HUDEP-2 (cell line): ENCODE measurements around the gene CCDC92B.
"Not testable (repeated sequence)": the region's sequence is repeated elsewhere in the genome, so short reads cannot be mapped to it uniquely, and the experiment has no call there.

Experiments used
- DNase-seq, 76 experiments: peaks; one replicate each; lab custom pipeline; 2025; ENCODE audit not compliant: unreplicated experiment in 76 of 76; lab: John Stamatoyannopoulos, UW

Gene CCDC92B

DNA sequence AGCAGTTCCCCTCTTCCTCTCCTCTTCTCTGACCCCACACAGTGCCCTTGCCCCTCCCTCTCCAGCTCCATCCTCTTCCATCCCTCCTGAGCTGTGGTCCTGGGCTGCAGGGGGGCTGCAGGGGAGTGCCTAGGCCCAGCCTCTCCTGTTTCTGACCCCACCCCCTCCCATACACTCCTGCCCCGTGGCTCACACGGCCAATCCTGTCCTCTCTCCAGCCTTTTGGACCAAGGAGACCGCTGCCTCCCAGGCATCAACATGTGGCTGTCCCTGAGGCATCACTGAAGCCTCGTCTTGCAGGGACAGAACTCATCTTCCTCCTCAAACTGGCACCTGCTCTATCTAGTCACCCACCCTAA is 44.6 kb downstream of the CCDC92B start:
- no peak for DNase-seq

DNA sequence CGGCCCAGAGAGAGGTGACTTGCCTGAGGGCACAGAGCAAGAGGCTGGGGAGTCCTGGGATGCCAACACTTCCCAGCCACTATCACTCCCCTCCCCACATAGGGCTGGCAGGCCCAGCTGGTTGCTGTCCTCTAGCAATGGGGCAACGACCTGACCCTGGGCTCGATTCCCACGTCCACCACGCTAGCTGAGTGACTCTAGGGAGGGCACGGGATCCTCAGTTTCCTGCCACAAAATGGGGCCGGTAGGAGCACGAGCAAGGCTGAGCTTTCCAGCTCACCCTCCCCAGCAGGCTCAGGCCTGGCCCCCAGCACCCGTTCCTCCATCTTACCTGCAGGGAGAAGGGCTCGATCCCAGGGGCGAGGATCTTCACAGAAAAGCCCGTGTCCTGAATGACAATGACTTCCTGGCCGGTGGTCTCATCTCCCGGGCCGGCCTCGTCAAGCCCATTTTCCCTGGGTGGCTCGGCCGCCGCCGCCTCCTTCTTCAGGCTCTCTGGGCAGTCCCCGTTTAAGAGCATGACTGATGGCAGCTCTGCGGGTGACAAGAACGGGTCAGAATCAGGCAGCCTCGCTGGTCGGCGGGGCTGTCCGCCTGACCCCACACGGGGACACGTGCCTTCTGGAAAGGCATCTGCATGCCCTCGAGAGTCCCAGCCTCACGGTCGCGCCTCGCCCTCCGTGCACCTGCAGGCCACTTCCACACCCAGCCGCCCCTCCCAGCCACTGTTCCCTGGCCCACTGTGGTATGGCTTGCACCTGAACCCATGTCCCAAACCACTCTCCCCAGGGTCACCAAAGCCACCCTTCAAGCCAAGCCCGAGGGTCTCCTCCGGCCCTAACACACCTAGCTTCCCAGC is 45.2 kb downstream of the CCDC92B start:
- no peak for DNase-seq

DNA sequence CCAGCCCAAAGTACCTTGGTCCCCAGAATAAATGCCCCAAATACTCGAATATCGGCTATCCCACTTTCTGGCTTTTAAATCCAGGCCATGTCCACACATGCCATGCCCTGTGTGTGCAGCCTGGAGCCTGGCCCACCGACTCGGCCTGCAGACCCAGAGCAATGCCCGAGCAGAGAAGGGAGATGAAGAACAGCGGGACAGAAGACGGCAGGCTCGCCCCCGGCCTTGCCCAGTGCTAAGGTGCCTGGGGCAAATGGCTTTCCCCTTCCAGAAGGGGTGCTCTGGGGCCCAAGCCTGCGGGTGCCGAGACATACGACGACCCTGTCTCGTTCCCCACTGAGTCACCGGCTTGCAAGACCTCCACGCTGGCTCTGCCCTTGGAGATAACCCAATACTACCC is 45.8 kb downstream of the CCDC92B start:
- no peak for DNase-seq

DNA sequence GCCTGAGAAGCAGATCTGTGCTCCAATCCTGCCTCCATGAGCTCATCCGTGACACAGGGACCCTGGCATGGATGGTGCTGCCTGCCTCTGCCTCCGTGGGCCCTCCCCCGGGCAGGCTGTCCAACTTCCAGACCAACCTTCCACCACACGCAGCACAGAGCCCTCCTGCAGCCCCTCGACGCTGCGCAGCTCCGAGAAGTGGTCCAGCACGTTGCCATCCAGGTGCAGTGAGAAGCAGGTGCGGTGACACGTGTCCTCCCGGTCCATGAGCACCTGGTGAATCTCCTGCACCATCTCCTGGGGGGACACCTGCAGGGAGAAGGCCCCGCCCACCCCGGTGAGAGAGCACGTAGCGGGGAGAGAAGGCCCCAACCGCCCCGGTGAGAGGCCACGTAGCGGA is 46.3 kb downstream of the CCDC92B start:
- DNase-seq = no peak

DNA sequence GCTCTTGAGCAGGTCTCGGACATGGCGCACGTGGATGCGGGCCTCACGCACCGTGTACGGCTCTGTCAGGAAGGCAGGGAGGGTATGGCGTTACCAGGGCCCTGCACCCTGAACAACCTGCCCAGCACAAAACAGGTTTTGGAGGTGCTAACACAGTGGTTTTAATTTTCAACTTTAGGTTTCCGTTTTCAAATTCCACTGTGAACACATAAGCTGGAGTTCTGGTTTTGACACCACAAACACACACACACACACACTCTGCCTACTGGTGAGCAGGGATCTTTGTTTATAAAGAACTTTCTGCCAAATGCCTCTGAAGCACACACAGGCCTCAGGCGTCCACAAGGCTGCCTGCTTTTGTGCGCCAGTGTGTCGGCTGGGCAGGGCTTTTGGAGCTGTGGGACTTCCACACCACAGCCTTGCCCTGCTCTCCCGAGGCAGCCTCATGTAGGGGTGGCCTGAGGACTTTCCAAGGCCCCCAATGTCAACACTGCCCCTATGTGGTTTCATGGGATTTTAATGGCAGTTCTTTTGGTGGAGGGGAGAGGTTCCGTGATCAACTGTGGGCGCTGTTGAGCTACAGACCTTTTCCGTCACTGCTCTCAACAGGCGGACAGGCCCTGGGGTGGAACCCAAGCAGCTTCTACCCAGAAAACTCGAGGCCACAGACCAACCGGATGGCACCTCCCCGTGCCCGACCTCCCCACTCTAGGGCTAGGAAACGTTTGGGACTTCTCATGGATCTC is 47.3 kb downstream of the CCDC92B start:
- no peak for DNase-seq

DNA sequence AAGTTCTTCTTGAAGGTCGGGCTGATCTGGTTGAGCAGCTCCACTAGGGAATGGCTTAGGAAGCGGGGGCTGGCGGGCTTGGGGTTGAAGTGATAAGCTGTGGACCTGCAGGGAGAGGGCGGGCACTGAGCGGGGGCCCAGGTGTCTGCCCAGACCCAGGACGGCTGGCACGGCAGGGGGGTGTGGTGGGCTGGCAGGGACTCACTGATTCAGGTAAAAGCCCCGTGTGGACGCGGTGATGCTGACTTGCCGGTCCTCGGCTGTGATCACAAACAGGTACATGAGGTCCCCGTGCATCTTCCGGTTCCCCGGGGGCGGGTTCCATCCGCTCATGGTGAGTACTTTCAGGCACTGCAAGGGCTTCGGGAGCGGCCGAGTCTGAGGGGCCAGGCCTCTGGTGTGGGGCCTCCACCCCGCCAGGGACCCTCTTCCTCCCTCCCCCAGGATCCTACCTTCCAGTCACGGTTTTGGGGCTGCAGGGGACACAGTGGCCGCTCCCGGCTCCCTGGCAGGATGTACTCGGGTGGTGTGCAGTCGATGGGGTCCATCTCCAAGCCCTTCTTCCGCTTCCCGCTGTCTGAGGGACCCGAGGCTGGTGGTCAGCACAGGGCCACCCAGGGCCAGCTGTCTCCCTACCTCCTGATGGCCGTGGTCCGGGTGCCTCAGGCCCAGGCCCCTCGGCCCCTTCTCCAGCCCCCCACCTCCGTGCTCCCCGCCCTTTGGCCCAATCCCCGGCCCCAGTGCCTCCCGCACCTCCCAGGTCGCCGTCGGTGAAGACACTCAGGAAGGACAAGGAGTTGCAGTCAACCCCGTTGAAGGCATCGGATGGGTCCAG is 48.1 kb downstream of the CCDC92B start:
- no peak for DNase-seq

DNA sequence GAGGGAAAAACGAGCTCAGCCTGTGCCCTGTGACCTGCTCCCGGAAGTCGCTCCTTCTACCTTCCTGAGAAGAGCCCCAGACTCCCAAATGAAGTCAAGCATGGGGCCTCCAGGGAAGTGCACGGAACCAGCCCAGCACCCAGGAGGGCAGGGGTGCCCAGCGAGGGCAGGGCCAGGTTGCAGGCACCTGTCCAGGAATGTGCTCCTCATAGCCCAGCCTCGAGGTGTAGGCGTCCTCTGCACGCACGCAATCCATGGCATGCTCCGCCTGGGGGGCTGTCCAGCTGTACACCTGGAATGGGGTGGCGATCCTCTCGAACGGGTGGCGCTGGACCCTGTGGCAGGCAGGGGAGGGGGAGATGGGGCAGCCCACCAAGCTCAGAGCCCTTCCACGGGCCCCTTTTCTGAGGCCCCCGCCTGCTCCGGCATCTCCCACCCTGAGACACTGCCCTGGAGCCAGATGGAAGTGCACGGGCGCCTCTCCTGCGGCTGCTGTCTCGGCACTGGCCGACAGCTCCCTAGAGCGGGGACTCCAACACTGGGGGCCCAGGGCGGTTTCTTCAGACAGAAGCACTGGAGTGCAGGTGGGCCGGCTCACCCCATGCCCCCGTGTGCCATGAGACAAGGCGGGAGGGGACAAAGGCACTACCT is 48.8 kb downstream of the CCDC92B start:
- DNase-seq = no peak

DNA sequence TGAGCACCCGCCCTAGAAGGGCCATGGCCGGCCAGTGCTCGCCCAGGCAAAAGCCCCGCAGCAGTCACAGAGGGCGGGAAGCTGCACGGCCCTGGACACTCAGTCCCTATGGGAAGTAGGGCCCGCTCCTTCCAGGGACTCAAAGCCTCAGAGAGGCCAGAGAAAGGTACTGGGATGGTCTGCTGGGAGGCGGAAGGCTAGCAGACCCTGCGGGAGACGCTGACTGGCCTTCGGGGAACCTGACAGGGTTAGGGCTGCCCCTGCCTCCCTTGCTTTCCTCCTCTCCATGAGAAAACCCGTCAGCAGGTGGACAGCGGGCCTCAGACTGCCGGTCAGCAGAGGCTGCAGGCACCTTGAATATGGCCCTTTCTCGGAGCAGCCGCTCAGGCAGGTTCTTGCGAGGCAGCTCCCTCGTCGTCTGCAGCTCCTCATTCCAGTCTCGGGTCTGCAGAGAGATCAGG is 49.4 kb downstream of the CCDC92B start:
- DNase-seq = no peak

DNA sequence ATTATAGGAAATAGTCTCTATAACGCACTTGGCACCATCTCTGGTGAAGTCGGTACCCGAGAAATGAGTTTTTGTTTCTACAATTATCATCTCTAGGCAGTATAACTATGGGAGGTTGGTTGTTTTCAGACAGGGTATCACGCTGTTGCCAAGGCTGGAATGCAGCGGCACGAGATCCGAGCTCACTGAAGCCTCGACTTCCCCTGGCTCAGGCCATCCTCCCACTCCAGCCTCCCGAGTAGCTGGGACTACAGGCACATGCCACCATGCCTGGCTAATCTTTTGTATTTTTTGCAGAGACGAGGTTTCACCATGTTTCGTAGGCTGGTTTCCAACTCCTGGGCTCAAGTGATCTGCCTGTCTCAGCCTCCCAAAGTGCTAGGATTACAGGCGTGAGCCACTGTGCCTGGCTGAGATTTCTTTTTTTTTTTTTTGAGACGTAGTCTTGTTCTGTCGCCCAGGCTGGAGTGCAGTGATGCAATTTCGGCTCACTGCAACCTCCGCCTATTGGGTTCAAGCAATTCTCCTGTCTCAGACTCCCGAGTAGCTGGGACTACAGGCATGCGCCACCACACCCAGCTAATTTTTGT is 50.1 kb downstream of the CCDC92B start:
- not testable (repeated sequence) for DNase-seq

DNA sequence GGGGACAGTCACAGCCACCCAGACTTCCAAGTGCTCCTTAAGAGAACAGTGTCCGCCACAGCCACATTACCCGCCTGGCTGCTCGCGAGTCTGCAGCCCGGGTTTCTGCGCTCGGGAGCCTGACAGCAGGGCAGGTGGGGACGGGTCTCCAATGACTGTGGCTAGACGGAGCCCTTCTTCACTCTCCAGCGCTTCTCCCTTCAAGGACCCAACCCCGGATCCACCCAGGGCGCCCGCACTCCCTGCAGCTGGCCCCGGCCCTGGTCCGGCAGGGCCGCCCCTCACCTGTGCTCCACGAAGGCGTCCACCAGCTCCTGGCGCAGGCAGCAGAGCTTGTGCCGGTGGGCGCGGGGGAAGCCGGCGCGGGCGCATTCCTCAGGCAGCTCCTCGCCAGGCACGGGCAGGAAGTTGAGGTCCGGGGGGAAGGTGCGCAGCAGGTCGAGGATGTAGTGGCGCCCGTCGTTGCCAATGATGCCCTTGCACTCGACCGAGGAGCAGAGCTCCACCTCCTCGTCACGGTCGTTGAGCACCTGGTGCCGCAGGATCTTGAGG is 51.8 kb downstream of the CCDC92B start:
- no peak for DNase-seq

DNA sequence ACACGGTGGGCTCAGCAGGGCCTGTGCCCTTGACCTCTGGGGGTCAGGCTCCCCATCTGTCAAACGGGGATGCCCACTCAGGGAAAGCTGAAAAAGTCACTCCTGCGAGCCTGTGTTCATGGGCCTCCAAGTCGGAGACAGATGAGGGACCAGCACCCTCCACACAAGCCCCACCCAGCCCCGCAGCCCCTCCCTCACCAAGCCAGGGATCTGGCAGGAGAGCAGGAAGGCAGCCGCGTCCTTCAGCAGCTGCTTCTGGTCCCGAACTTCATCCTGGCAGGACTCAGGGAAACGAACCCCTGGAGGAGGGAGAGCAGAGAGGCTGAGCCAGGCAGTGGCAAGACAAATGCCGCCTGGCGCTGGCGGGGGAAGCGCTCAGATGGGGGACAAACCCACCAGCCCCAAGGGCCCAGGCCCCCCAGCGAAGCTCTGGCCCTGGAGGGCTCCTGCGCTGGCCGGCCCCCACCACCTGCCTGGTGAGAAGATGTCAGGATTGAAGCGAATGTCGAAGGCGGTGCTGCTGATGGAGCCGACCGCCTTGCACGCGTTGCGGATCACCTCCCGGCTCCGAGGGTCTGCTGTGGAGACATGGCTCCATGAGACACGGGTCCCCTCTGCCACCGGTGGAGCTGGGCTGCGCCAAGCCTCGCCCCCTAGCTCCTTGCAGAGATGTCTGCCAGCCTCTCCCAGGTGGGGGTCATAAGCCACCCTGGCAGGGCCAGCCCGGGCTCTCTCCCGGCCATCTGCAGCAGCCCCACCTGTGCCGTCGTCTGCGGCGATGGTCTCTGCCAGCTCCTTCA is 53.3 kb downstream of the CCDC92B start:
- no peak for DNase-seq

DNA sequence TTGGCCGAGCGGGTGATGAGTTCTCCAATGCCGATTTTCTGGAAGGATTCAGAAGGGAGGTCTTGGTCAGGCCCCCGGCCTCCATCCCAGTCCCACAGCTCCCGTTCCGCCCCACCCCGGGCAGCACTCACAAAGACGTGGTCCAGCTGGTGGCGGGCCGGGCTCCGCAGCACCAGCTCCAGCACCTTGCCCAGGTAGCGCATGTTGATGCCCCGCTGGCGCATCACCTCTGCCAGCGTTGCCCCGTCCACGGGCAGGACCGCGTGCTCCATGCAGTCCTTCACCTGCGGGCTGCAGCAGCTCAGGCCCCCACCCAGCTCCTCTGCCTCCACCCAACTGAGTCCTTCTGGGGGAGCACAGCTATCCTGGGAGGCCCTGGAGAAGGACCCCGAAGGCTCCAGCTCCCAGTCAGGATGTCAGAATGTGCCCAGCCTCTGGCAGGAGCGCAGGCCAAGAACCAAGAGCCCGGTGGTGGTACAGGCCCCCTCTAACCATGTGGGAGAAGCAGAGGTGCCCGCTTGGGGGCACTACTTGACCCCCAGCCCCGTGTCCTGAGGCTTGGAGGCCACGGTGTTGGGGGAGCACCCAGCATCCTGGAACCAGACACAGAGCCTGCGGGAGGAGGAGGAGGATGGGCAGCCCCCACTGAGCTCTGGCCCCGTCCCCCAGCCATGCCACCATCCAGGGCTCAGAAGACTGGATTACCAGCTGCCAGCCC is 54.0 kb downstream of the CCDC92B start:
- DNase-seq = no peak

DNA sequence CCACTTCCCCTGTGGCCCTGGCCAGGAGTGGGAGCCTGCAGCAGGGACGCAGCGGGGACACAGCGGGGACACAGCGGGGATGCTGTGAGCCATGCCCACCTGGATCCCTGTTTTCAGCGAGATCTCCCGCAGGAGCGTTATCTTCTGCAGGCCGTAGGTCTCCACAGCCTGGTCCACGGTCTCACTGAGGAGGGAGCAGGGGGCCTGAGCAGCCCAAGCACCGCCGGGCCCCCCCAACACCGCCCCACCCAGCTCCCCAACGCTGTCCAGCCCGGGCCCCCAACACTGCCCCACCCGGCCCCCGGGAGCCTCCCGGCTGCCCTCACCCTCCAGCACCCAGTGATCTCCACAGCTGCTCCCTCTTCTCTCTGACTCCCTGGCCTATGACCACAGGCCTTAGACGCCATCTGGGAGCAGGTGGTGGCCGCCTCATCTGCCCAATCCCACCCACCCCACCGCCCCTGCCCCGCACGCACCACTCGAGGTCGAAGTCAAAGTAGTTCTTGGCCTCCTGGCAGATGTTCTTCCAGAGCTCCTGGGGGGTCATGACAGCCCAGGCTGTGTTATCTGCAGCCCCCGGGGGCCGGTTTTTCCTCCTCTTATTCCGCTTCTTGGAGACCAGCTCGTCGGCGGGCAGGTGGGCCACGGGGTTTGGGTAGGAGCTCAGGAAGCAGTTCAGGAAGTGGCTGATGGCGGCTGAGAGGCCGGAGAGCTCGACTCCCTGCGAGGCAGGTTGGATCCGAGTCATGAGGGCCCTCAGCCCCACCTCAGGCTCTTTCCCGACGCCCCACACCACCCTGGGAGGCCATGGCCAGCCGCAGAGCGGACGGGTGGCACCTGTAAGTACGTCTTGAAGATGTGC is 54.8 kb downstream of the CCDC92B start:
- DNase-seq = no peak

DNA sequence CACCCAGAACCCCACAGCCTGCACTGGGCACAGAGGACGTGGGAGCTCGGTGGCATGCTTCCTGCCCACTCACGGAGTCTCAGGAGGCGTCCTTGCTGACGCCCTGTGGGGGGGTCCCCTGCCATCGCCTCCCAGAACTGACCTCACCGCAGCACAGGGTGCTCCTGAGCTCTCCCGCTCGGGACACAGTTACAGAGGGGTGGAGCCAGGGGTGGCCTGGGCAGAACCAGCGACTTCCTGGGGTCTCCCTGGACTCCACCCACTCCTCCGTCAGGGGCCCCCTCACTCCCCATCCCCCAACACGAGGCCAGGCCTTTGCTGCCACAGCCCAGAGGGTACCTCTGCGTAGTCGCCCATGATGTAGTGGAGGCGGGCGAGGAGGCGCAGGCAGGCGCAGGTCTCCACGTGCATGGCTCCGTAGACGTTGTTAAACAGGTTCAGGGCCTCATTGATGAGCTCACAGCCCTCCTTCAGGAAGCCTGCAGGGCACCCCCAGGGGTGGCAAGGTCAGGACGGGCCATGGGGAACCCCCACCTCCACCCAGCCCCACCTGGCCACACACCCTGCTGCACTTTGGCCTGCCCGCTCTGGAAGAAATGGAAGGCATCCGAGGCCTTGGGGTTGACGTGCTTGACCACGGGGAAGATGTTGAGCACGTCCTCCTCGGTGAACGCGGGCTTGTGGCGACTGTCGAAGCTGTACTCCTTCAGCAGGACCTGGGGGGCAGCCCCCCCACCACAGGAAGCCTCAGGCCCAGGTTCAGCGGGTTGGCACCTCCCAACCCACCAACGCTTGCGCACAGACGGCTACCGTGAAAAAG is 55.7 kb downstream of the CCDC92B start:
- no peak for DNase-seq

DNA sequence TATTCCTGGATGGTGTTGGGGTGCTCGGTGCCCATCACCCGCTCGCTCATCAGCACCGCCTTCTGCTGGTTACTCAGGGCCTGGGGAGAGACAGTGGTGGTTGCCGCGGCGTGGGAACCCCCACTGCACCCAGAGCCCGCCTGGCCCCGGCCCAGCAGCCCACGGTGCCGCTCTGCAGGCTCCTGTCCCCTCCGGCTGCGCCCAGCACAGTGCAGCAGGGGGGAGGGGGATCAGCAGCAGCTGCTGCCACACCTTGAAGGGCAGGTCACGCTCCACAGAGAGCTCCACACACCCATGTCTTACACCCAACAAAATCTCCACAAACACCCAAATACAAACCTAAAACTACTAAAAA is 56.7 kb downstream of the CCDC92B start:
- no peak for DNase-seq

DNA sequence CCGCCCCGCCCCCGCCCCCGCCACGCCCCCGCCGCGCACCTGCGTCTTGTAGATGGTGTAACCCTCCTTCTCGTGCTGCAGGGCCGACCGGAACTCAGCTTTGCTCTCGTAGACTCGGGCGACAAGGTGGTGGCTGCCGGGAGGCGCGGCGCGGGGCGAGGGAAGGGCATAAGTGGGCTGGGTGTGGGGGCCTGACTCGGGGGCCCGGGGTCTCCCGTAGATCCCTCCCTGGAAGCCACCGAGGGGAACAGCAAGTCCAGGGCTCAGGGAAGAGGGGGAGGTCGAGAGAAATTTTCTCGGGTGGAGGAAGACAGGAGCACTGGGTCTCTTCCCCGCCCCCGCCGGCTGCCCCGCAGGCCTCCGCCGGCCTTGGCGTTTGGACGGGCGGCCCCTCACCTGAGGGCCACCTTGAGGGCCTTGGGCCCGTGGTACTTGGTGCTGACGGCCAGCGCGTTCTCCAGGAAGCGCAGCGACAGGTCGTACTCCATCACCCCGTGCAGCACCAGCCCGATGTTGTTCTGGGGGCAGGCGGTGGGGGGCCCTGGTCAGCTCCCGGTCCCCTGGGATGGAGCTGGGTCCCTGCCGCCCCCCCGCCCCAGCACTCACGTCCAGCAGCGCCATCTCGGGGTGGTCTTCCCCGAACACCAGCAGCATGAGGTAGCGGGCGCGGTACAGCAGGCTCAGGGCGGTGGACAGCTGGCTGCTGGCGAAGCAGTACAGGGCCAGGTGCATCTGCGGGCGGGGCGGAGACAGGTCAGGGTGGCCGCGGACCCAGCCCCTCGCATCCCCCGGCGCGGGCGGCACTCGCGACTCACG is 57.3 kb downstream of the CCDC92B start:
- DNase-seq = no peak
